ENCODE results near the gene ADGRF3.
A peak's percentile ranks its signal among the peaks of the same experiment; 100 is the strongest.
"Not testable (repeated sequence)": the region's sequence is repeated elsewhere in the genome, so short reads cannot be mapped to it uniquely, and the experiment has no call there.

The ADGRF3 gene

GRCh38 chr2:26346454-26347053 is at the start of gene ADGRF3:
ADGRF3 (minus strand) TSS chr2:26346789; CDS start chr2:26346234, 555 bp downstream.
- DNase-seq: peak; percentile 64

- DNase-seq: no peak
Observed at GRCh38 chr2:26395394-26395793, 48.8 kb upstream of the ADGRF3 start.

GRCh38 chr2:26394694-26395093 is 48.1 kb upstream of the ADGRF3 start:
- DNase-seq: no peak

GRCh38 chr2:26387189-26387588 is 40.6 kb upstream of the ADGRF3 start:
- DNase-seq: no peak

- DNase-seq: no peak
Observed at GRCh38 chr2:26384597-26384996, 38.0 kb upstream of the ADGRF3 start.

- no peak for DNase-seq
Observed at GRCh38 chr2:26384183-26384582, 37.6 kb upstream of the ADGRF3 start.

- no peak for DNase-seq
Observed at GRCh38 chr2:26382564-26382963, 36.0 kb upstream of the ADGRF3 start.

- DNase-seq: no peak
Observed at GRCh38 chr2:26380281-26380680, 33.7 kb upstream of the ADGRF3 start.

- DNase-seq: no peak
Observed at GRCh38 chr2:26376799-26377198, 30.2 kb upstream of the ADGRF3 start.

GRCh38 chr2:26370909-26371308 is 24.3 kb upstream of the ADGRF3 start:
- not testable (repeated sequence) for DNase-seq

- DNase-seq: not testable (repeated sequence)
Observed at GRCh38 chr2:26369664-26370063, 23.1 kb upstream of the ADGRF3 start.

- DNase-seq: no peak
Observed at GRCh38 chr2:26366957-26367356, 20.4 kb upstream of the ADGRF3 start.

- no peak for DNase-seq
Observed at GRCh38 chr2:26364669-26365068, 18.1 kb upstream of the ADGRF3 start.

- no peak for DNase-seq
Observed at GRCh38 chr2:26363958-26364357, 17.4 kb upstream of the ADGRF3 start.

- DNase-seq: no peak
Observed at GRCh38 chr2:26363323-26363722, 16.7 kb upstream of the ADGRF3 start.

GRCh38 chr2:26359886-26360473 is 13.4 kb upstream of the ADGRF3 start:
- DNase-seq: no peak

GRCh38 chr2:26356771-26357170 is 10.2 kb upstream of the ADGRF3 start:
- DNase-seq: no peak

- DNase-seq: no peak
Observed at GRCh38 chr2:26356111-26356510, 9.5 kb upstream of the ADGRF3 start.

- no peak for DNase-seq
Observed at GRCh38 chr2:26355038-26355995, 8.7 kb upstream of the ADGRF3 start.

- DNase-seq: not testable (repeated sequence)
Observed at GRCh38 chr2:26354469-26354868, 7.9 kb upstream of the ADGRF3 start.

GRCh38 chr2:26352892-26353291 is 6.3 kb upstream of the ADGRF3 start:
- DNase-seq: no peak

GRCh38 chr2:26351375-26352090 is 4.9 kb upstream of the ADGRF3 start:
- DNase-seq: no peak

GRCh38 chr2:26349690-26350089 is 3.1 kb upstream of the ADGRF3 start:
- DNase-seq: no peak

Data from NCI-H510A (cell line).